ENCODE results near the gene VAV3.

Gene VAV3

GRCh38 chr1:107933736-107934135 lies 31.2 kb downstream of the VAV3 start:
- no peak for DNase-seq
- Mint-ChIP-seq H3K4me1 (peaks cover 17% of the 10 kb centered on the region), H3K27me3 (ENCODE audit: low read depth, poor library complexity) (no peaks in the 10 kb centered on the region), H3K9me3 (no peaks in the 10 kb centered on the region), H3K27ac (no peak overlapping the region), H3K36me3 (ENCODE audit: low read depth) (no peaks in the 10 kb centered on the region), H3K4me3 (no peak overlapping the region)
- TF ChIP-seq CTCF (IDR thresholded peaks at IDR 0.05) = no peak

GRCh38 chr1:107930292-107930691 lies 34.7 kb downstream of the VAV3 start:
- Mint-ChIP-seq H3K4me1 (no peaks in the 10 kb centered on the region), H3K4me3 (no peak overlapping the region), H3K27ac (no peak overlapping the region), H3K36me3 (ENCODE audit: low read depth) (no peaks in the 10 kb centered on the region), H3K9me3 (no peaks in the 10 kb centered on the region), H3K27me3 (ENCODE audit: low read depth, poor library complexity) (no peaks in the 10 kb centered on the region)
- TF ChIP-seq CTCF (IDR thresholded peaks at IDR 0.05) = no peak
- no peak for DNase-seq

- no peaks in the 10 kb centered on the region for H3K27me3 Mint-ChIP-seq (ENCODE audit: low read depth, poor library complexity)
- H3K9me3 Mint-ChIP-seq = no peaks in the 10 kb centered on the region
- DNase-seq = no peak
- no peak overlapping the region for H3K27ac Mint-ChIP-seq
- H3K4me3 Mint-ChIP-seq = no peak overlapping the region
- no peaks in the 10 kb centered on the region for H3K36me3 Mint-ChIP-seq (ENCODE audit: low read depth)
- no peak for TF ChIP-seq CTCF (IDR thresholded peaks at IDR 0.05)
- no peaks in the 10 kb centered on the region for H3K4me1 Mint-ChIP-seq
These were observed 37.2 kb downstream of the VAV3 start for GRCh38 chr1:107927820-107928219.

- H3K27me3 Mint-ChIP-seq (ENCODE audit: low read depth, poor library complexity) = no peaks in the 10 kb centered on the region
These were observed 38.4 kb downstream of the VAV3 start for GRCh38 chr1:107926436-107927080.

GRCh38 chr1:107925565-107925964 lies 39.4 kb downstream of the VAV3 start:
- H3K27me3 Mint-ChIP-seq (ENCODE audit: low read depth, poor library complexity) = no peaks in the 10 kb centered on the region
- H3K27ac Mint-ChIP-seq = no peak overlapping the region
- no peak for DNase-seq
- H3K4me3 Mint-ChIP-seq = no peak overlapping the region
- no peaks in the 10 kb centered on the region for H3K36me3 Mint-ChIP-seq (ENCODE audit: low read depth)
- TF ChIP-seq CTCF (IDR thresholded peaks at IDR 0.05) = no peak
- H3K4me1 Mint-ChIP-seq = no peaks in the 10 kb centered on the region
- no peaks in the 10 kb centered on the region for H3K9me3 Mint-ChIP-seq

More at GRCh38 chr1:107926436-107927080, 38.4 kb downstream of the VAV3 start:
- no peak for DNase-seq
- no peaks in the 10 kb centered on the region for H3K9me3 Mint-ChIP-seq
- H3K4me1 Mint-ChIP-seq = no peaks in the 10 kb centered on the region
- H3K27ac Mint-ChIP-seq = no peak overlapping the region
- no peaks in the 10 kb centered on the region for H3K36me3 Mint-ChIP-seq (ENCODE audit: low read depth)
- TF ChIP-seq CTCF (IDR thresholded peaks at IDR 0.05) = no peak
- no peak overlapping the region for H3K4me3 Mint-ChIP-seq

GRCh38 chr1:107920999-107921398 lies 44.0 kb downstream of the VAV3 start:
- no peak for TF ChIP-seq CTCF (IDR thresholded peaks at IDR 0.05)
- H3K36me3 Mint-ChIP-seq (ENCODE audit: low read depth) = no peaks in the 10 kb centered on the region
- no peak for DNase-seq
- H3K4me1 Mint-ChIP-seq = no peaks in the 10 kb centered on the region
- no peaks in the 10 kb centered on the region for H3K9me3 Mint-ChIP-seq
- no peak overlapping the region for H3K27ac Mint-ChIP-seq
- H3K4me3 Mint-ChIP-seq = no peak overlapping the region
- peaks cover 2% of the 10 kb centered on the region for H3K27me3 Mint-ChIP-seq (ENCODE audit: low read depth, poor library complexity)
